GM12875 (cell line): ENCODE data around the gene C1QBP.

ENCODE experiments used
- H3K4me3 ChIP-seq: one replicate; pipeline ENCODE4 v1.5.1; 2011; ENCODE audit warnings: low read depth, low read length, control low read depth
- TF ChIP-seq, protein P1 (sequence below): IDR thresholded peaks from 2 replicates; pipeline ENCODE4 v1.5.1; 2011; ENCODE audit warnings: low read depth, mild to moderate bottlenecking, control low read depth, inconsistent platforms, low read length, moderate library complexity, borderline replicate concordance; ENCODE audit not compliant: insufficient read depth

Gene C1QBP, protein sequence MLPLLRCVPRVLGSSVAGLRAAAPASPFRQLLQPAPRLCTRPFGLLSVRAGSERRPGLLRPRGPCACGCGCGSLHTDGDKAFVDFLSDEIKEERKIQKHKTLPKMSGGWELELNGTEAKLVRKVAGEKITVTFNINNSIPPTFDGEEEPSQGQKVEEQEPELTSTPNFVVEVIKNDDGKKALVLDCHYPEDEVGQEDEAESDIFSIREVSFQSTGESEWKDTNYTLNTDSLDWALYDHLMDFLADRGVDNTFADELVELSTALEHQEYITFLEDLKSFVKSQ

DNA sequence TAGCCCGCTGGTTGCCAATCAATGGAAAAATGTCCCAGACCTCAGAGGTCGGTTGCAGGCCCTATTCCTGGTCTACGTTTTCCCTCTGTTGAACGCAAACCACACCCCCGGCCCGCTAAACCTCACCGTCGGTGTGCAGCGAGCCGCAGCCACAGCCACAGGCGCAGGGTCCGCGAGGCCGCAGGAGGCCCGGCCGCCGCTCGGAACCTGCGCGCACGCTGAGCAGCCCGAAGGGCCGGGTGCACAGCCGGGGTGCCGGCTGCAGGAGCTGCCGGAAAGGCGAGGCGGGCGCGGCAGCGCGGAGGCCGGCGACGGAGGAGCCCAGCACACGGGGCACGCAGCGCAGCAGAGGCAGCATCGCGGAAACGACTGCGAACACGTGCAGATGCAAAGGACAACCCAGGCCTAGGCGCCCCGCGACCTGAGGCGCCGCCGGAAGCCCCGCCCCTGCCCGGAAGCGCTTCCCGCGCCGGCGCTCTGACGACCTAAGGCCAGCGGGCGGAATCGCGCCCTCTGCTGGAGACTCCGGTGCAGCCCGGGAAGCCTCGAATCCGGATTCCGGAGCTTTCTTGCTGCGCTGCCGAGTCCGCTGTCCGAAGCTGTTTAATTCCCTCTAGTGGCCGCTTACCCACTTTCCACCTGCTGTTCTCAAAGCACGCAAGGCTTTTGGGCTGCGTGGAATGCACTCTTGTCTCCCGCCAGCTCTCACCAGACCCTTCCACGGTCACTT lies at the start of gene C1QBP:
TSS of gene C1QBP (minus strand) at position 440 of the 730 bp plus-strand sequence. CDS start at position 358, 82 bp downstream.
- H3K4me3 ChIP-seq: peak within 1 kb of the TSS; percentile 71
- TF ChIP-seq, protein P1, sequence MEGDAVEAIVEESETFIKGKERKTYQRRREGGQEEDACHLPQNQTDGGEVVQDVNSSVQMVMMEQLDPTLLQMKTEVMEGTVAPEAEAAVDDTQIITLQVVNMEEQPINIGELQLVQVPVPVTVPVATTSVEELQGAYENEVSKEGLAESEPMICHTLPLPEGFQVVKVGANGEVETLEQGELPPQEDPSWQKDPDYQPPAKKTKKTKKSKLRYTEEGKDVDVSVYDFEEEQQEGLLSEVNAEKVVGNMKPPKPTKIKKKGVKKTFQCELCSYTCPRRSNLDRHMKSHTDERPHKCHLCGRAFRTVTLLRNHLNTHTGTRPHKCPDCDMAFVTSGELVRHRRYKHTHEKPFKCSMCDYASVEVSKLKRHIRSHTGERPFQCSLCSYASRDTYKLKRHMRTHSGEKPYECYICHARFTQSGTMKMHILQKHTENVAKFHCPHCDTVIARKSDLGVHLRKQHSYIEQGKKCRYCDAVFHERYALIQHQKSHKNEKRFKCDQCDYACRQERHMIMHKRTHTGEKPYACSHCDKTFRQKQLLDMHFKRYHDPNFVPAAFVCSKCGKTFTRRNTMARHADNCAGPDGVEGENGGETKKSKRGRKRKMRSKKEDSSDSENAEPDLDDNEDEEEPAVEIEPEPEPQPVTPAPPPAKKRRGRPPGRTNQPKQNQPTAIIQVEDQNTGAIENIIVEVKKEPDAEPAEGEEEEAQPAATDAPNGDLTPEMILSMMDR: peak; percentile 97

DNA sequence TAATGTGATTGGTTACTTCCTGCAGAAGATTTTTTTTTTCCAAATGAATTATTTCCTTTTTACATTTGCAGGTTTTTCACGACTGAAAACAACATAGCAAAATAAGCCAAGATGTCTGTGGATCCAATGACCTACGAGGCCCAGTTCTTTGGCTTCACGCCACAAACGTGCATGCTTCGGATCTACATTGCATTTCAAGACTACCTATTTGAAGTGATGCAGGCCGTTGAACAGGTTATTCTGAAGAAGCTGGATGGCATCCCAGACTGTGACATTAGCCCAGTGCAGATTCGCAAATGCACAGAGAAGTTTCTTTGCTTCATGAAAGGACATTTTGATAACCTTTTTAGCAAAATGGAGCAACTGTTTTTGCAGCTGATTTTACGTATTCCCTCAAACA lies 49.8 kb upstream of the C1QBP start:
- TF ChIP-seq, protein P1: no peak

DNA sequence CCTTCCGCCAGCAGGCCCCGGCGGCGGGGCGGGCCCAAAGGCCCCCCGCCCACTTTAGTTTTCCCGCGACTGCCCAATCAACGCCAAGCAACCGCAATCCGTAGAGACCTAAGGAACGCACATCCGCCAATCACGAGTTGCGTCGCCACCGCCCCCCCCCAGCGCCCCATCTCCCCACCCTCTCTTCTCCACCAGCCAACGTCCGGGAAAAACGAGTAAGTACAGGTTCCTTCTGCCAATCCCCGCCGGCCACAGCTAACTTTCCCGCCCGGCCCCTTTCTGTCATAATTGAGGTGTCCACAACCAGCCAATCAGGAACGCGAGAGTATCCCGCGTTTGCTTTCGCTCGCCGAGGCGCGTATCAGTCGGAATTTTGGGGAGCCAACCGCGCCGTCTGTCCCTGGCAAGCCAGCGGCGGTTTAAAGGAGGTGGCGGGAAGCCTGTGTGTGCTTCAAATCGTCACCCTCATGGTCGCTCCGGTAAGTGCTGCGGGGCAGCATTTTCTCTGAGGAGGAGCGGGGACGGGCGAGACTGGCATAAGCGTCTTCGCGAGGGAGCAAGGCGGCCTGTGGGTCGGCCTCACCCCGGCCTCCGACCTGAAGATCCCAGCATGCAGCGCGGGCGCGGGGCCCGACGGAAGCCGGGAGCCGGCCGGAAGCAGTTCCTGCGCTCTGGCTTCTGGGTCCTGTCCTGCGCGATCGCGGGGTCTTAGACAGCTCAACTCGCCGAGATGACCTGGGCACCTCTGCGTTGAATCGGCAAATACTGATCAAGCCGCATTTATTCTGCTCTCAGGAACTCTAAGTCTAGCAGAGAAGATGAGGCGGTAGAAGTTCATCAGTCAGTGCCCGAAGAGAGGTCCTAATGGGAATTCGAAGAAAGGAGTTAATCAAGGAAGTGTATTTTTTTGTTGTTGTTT lies 47.5 kb upstream of the C1QBP start, which contains the start of gene MIS12:
TSS of gene MIS12 (plus strand) at position 361 of the 919 bp plus-strand sequence. CDS start 2,297 bp downstream, outside the sequence.
- peak within 1 kb of the TSS; percentile 89 for H3K4me3 ChIP-seq
- TF ChIP-seq, protein P1: no peak

More for the DNA sequence above, 49.8 kb upstream of the C1QBP start:
- H3K4me3 ChIP-seq: no peak overlapping the region

DNA sequence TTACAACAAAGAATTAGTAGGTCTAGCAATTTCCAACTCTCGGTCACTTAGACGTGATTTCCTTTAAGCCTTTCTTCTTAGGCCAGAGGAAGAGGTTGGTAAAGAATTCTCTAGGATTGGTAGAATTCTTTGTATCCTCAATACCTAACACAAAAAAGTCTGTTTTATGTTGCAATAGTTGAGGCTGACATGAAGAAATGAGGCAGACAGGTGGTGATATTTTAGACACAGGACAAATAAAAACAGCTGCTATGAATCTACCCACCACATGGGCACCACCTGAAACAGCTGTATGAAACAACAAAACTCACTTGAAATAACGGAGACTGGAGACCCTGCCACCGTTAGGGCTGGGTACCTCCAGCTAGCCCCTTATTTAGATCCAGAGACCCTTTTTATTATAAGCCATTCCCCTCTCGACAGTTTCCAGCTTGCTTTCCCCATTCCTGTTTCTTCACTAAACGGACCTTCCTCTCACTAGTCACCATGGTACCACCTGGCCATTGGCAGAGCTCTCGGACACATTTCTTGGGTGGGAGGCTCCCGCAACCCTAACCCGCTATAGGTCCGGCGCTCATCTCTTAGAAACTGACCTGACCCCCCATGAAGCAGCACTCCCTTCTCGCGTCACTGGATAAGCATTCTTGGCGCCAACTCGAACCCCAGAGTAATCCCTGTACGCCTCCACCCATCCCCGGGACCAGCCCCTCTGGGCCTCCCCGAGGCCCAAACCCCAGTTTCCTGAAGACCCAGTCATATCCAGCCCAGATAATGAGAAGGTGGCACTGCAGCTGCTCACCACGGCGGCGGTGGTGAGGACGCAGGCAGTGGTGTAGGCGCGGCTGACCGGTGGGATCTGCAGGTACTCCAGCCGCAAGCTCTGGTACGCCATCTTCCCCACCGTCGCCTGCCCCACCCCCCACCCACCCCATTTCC lies 46.6 kb upstream of the C1QBP start, which contains the start of gene DERL2:
TSS of gene DERL2 (minus strand) at position 909 of the 936 bp plus-strand sequence. CDS start at position 892, 17 bp downstream.
- peak within 1 kb of the TSS; percentile 89 for H3K4me3 ChIP-seq
- TF ChIP-seq, protein P1: no peak

DNA sequence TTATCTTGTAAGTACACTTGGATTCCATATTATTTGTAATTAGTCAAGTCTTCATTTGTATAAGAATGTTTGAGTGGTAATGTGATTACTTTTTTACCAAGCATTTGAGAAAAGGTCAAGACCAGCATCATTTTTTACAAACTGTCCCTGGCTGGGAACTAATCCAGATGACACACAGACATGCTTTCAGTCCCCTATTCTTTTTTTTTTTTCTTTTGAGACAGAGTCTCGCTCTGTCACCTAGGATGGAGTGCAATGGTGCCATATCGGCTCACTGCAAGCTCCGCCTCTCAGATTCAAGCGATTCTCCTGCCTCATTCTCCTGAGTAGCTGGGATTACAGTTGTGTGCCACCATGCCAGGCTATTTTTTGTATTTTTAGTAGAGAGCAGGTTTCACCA lies 42.5 kb upstream of the C1QBP start:
- TF ChIP-seq, protein P1: no peak
- no peak overlapping the region for H3K4me3 ChIP-seq

DNA sequence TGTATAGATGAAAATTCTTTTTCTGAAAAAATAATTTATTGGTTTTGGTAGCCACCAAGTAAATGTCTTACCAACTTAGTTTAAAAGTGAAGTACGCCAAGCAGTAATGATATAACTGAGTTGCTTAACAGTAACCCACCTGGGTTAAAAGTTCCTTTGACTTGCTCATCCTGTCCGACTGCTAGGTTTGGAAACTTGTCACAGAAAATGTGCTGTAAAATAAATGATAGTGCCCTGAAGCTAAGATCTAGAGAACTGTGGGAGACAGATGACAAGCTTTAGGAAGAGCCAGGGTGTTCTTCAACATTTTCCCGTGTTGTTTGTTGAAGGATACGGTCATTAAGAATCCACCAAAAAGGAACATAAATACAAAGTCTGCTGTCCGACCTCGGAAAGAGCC lies 42.0 kb upstream of the C1QBP start:
- H3K4me3 ChIP-seq: no peak overlapping the region
- TF ChIP-seq, protein P1: no peak
